SK-N-SH (cell line): Measurements from ENCODE around the gene HNRNPM. TPM values are rescaled to one million over a fixed set of nuclear protein-coding genes. Genes with fewer than 3 reads are reported as not detected.

Experiments
- CTCF ChIA-PET: fragments of 300-600, 350-600 bp; formaldehyde crosslinking; extraction: SDS; loops from one replicate; lab custom pipeline; 2021; lab: Yijun Ruan, JAX
- POLR2A ChIA-PET: fragments of 350-600 bp; sonication (Branson Sonifier 250); formaldehyde crosslinking; extraction: SDS; loops from one replicate; lab custom pipeline; 2020; ENCODE audit warnings: antibody characterized with exemption, inconsistent platforms; lab: Yijun Ruan, JAX
- DNase-seq: peaks from one replicate; pipeline ENCODE4 v3.0.0; 2012
- H2AFZ ChIP-seq: fragments of 200-600 bp; sonication (generic); 2 replicates; pipeline ENCODE4 v1.8.1; 2016; ENCODE audit warnings: antibody characterized with exemption, mild to moderate bottlenecking, low read depth
- H3F3A ChIP-seq: fragments of 200-600 bp; sonication (generic); replicated peaks from 2 replicates; pipeline ENCODE3; 2016; ENCODE audit warnings: antibody characterized with exemption, mild to moderate bottlenecking; ENCODE audit not compliant: insufficient read depth
- H3K27ac ChIP-seq, 2 experiments: fragments of 200-500 bp in 1 of 2; fragments of 200-600 bp in 1 of 2; sonication (Bioruptor generic) in 1 of 2; sonication (generic), shearing (Covaris generic) in 1 of 2; 2 replicates each; pipeline versions ENCODE4 v1.5.1 to v1.6.1; 2014 to 2016; ENCODE audit warnings: low read depth in 2 of 2, inconsistent platforms in 1 of 2, low read length in 1 of 2, mild to moderate bottlenecking in 1 of 2, mixed read lengths in 1 of 2
- H3K27me3 ChIP-seq: fragments of 200-600 bp; sonication (generic), shearing (Covaris generic); 2 replicates; pipeline ENCODE4 v1.6.1; 2016; ENCODE audit warnings: mixed run types; ENCODE audit not compliant: insufficient read depth
- H3K36me3 ChIP-seq, 2 experiments: fragments of 200-500 bp in 1 of 2; fragments of 200-600 bp in 1 of 2; sonication (Bioruptor generic) in 1 of 2; sonication (generic) in 1 of 2; replicated peaks in 1 of 2; 2 replicates each; pipeline versions ENCODE3 to v1.5.1; 2014 to 2016; ENCODE audit warnings: low read length in 1 of 2, mild to moderate bottlenecking in 1 of 2; ENCODE audit not compliant: insufficient read depth in 2 of 2, control insufficient read depth in 1 of 2
- H3K4me1 ChIP-seq, 2 experiments: fragments of 200-500 bp in 1 of 2; fragments of 200-600 bp in 1 of 2; sonication (Bioruptor generic) in 1 of 2; sonication (generic), shearing (Covaris generic) in 1 of 2; 2 replicates each; pipeline versions ENCODE4 v1.5.1 to v1.6.1; 2014 to 2016; ENCODE audit warnings: low read depth in 1 of 2, low read length in 1 of 2, mixed run types in 1 of 2; ENCODE audit not compliant: insufficient read depth in 2 of 2, control insufficient read depth in 1 of 2
- H3K4me2 ChIP-seq: fragments of 200-600 bp; sonication (generic), shearing (Covaris generic); 2 replicates; pipeline ENCODE4 v1.6.1; 2017; ENCODE audit warnings: mixed run types
- H3K4me3 ChIP-seq, 2 experiments: fragments of 200-500 bp in 1 of 2; fragments of 200-600 bp in 1 of 2; sonication (Bioruptor generic) in 1 of 2; sonication (generic), shearing (Covaris generic) in 1 of 2; 2 replicates each; pipeline versions ENCODE4 v1.5.1 to v1.8.1; 2014 to 2016; ENCODE audit warnings: low read depth in 2 of 2, inconsistent platforms in 1 of 2, low read length in 1 of 2, mild to moderate bottlenecking in 1 of 2, mixed read lengths in 1 of 2, moderate library complexity in 1 of 2
- H3K79me2 ChIP-seq: fragments of 200-600 bp; sonication (generic); 2 replicates; pipeline ENCODE4 v1.8.1; 2017; ENCODE audit warnings: mild to moderate bottlenecking; ENCODE audit not compliant: insufficient read depth
- H3K9ac ChIP-seq: fragments of 200-600 bp; sonication (generic); 2 replicates; pipeline ENCODE4 v1.6.1; 2017; ENCODE audit warnings: mixed run types
- H3K9me2 ChIP-seq: fragments of 200-600 bp; sonication (generic); 2 replicates; pipeline ENCODE4 v1.6.1; 2017; ENCODE audit warnings: mixed run types
- H3K9me3 ChIP-seq: fragments of 200-600 bp; sonication (generic); 2 replicates; pipeline ENCODE4 v1.6.1; 2017; ENCODE audit warnings: mixed run types, mild to moderate bottlenecking, moderate library complexity
- H4K20me1 ChIP-seq: fragments of 200-600 bp; sonication (generic); 2 replicates; pipeline ENCODE4 v1.6.1; 2017; ENCODE audit warnings: mild to moderate bottlenecking, mixed run types; ENCODE audit not compliant: insufficient read depth
- GATA2 ChIP-seq: sonication (generic); formaldehyde crosslinking; IDR thresholded peaks from 2 replicates; pipeline ENCODE4 v1.5.0; 2020; ENCODE audit warnings: mild to moderate bottlenecking, missing genetic modification reagents
- JUND ChIP-seq: IDR thresholded peaks from 2 replicates; pipeline ENCODE4 v1.4.0; 2012
- MEF2A ChIP-seq: IDR thresholded peaks from 2 replicates; pipeline ENCODE4 v1.4.0; 2012; ENCODE audit warnings: low read depth, borderline replicate concordance
- MXI1 ChIP-seq: IDR thresholded peaks from 2 replicates; pipeline ENCODE4 v1.6.1; 2012; ENCODE audit warnings: mild to moderate bottlenecking, low read depth, low read length, improper control_type of control experiment
- NRF1 ChIP-seq: IDR thresholded peaks from 2 replicates; pipeline ENCODE4 v1.6.1; 2012; ENCODE audit warnings: low read depth, mild to moderate bottlenecking, low read length
- POLR2AphosphoS5 ChIP-seq: IDR thresholded peaks from 2 replicates; pipeline ENCODE4 v1.6.1; 2012; ENCODE audit warnings: low read depth, low read length
- RAD21 ChIP-seq: IDR thresholded peaks from 2 replicates; pipeline ENCODE4 v1.6.1; 2012; ENCODE audit warnings: mild to moderate bottlenecking, low read length
- RCOR1 ChIP-seq: fragments of 150-350 bp; IDR thresholded peaks from 2 replicates; pipeline ENCODE4 v1.6.1; 2017; ENCODE audit warnings: antibody characterized with exemption, low read length
- SIN3A ChIP-seq: IDR thresholded peaks from 2 replicates; pipeline ENCODE4 v1.6.1; 2012; ENCODE audit warnings: low read depth, mild to moderate bottlenecking, low read length, moderate library complexity, borderline replicate concordance
- SMC3 ChIP-seq: IDR thresholded peaks from 2 replicates; pipeline ENCODE4 v1.6.1; 2012; ENCODE audit warnings: low read depth, low read length, improper control_type of control experiment
- TCF12 ChIP-seq: IDR thresholded peaks from 2 replicates; pipeline ENCODE4 v1.4.0; 2012
- WGBS: methylation state at CpG from one replicate; pipeline ENCODE4 v1.1.6; 2017; ENCODE audit warnings: low lambda C conversion rate; 5-methylcytosine and 5-hydroxymethylcytosine counted together
- polyA plus RNA-seq, 3 experiments: library from polyadenylated mRNA; depleted of rRNA; stranded (reverse); fragments of >200 nt; gene quantifications; 2 replicates each; pipeline ENCODE4 v1.2.3, GENCODE V29; 2012
- TF ChIP-seq, protein P1 (sequence below): IDR thresholded peaks from 2 replicates; pipeline ENCODE4 v1.6.1; 2012; ENCODE audit warnings: mild to moderate bottlenecking, low read depth, low read length, moderate library complexity
- TF ChIP-seq, protein P2 (sequence below): fragments of 150-350 bp; IDR thresholded peaks from 2 replicates; pipeline ENCODE4 v1.6.1; 2016; ENCODE audit warnings: mild to moderate bottlenecking, low read depth, low read length
- TF ChIP-seq, protein P3 (sequence below): fragments of 200-600 bp; sonication (generic); IDR thresholded peaks from 2 replicates; pipeline ENCODE4 v1.6.1; 2017; ENCODE audit warnings: antibody characterized with exemption, mild to moderate bottlenecking, moderate library complexity

The HNRNPM gene
- polyA plus RNA-seq, 1 of the 3 experiments (the other 2 are of a cell fraction): 205 TPM

DNA sequence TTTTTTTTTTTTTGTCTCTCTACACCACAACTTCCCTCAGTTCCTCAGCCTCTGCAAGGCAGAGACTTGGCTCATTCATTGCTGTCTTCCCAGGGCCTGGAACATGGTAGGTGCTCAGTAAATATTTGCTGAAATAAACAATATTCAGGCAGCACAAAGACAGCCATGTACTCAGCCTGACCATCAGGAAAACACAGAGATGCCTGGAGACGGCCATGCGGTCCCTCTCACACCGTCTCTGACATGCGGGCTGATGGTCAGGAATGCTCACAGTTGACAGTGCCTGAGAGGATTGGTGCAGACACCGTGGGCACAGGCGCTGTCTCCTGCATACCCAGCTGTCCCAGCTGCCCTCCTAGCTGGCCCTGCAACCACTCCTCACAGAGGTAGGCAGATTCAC is 56.7 kb downstream of the HNRNPM start:
- H4K20me1 ChIP-seq: no peaks in the 10 kb centered on the region
- no peaks in the 10 kb centered on the region for H3K27me3 ChIP-seq
- no peak overlapping the region for H3K9ac ChIP-seq
- H3K36me3 ChIP-seq: no peaks in the 10 kb centered on the region
- POLR2A ChIA-PET: no interaction called here
- no peaks in the 10 kb centered on the region for H3K9me3 ChIP-seq
- H3K4me3 ChIP-seq: no peak overlapping the region
- no peaks in the 10 kb centered on the region for H3K79me2 ChIP-seq
- TF ChIP-seq RCOR1 (no peak), SIN3A (no peak), MXI1 (no peak), MEF2A (no peak), NRF1 (no peak), POLR2AphosphoS5 (no peak), TCF12 (no peak), GATA2 (no peak)
- TF ChIP-seq, protein P1, sequence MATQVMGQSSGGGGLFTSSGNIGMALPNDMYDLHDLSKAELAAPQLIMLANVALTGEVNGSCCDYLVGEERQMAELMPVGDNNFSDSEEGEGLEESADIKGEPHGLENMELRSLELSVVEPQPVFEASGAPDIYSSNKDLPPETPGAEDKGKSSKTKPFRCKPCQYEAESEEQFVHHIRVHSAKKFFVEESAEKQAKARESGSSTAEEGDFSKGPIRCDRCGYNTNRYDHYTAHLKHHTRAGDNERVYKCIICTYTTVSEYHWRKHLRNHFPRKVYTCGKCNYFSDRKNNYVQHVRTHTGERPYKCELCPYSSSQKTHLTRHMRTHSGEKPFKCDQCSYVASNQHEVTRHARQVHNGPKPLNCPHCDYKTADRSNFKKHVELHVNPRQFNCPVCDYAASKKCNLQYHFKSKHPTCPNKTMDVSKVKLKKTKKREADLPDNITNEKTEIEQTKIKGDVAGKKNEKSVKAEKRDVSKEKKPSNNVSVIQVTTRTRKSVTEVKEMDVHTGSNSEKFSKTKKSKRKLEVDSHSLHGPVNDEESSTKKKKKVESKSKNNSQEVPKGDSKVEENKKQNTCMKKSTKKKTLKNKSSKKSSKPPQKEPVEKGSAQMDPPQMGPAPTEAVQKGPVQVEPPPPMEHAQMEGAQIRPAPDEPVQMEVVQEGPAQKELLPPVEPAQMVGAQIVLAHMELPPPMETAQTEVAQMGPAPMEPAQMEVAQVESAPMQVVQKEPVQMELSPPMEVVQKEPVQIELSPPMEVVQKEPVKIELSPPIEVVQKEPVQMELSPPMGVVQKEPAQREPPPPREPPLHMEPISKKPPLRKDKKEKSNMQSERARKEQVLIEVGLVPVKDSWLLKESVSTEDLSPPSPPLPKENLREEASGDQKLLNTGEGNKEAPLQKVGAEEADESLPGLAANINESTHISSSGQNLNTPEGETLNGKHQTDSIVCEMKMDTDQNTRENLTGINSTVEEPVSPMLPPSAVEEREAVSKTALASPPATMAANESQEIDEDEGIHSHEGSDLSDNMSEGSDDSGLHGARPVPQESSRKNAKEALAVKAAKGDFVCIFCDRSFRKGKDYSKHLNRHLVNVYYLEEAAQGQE: no peak
- TF ChIP-seq, protein P2, sequence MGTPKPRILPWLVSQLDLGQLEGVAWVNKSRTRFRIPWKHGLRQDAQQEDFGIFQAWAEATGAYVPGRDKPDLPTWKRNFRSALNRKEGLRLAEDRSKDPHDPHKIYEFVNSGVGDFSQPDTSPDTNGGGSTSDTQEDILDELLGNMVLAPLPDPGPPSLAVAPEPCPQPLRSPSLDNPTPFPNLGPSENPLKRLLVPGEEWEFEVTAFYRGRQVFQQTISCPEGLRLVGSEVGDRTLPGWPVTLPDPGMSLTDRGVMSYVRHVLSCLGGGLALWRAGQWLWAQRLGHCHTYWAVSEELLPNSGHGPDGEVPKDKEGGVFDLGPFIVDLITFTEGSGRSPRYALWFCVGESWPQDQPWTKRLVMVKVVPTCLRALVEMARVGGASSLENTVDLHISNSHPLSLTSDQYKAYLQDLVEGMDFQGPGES: no peak
- H3K27ac ChIP-seq: no peak overlapping the region
- no peaks in the 10 kb centered on the region for H3K9me2 ChIP-seq
- DNase-seq: no peak
- CTCF ChIA-PET: no interaction called here
- no peak overlapping the region for H3K4me2 ChIP-seq
- peaks cover 0 to 4% of the 10 kb centered on the region in 2 experiments; a peak in 1 of 4 replicates for H3K4me1 ChIP-seq
- H2AFZ ChIP-seq: no peak overlapping the region
- peaks cover 4% of the 10 kb centered on the region for H3F3A ChIP-seq
- 83% methylated on average over 6 of the region's 6 CpGs for WGBS

DNA sequence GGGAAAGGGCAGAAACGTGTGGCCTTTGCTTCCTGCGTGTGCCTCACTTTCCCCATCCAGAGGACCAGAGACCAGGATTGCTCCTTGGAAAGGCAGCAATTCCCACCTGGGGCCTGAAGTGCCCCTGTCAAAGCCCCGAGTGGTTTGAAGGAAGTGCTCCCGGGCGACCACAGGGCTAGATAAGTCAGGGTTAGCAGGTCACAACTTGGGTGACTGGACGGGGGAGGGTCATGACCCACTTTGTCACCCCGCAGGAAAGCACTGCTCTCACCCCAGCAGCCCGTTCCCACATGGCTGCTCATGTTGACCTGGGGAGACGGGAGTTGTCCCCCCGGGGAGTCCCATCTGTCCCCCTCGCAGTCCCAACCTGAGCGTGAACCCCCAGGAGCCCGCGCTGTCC is 57.2 kb downstream of the HNRNPM start:
- ChIA-PET POLR2A (no interaction called here), CTCF (no interaction called here)
- no peaks in the 10 kb centered on the region for H3K9me2 ChIP-seq
- no peak for DNase-seq
- no peaks in the 10 kb centered on the region for H3K9me3 ChIP-seq
- H3K9ac ChIP-seq: no peak overlapping the region
- WGBS: 92% methylated on average over 3 of the region's 14 CpGs
- H3K4me3 ChIP-seq: no peak overlapping the region
- TF ChIP-seq TCF12 (no peak), RAD21 (no peak), SMC3 (no peak), GATA2 (no peak), SIN3A (no peak), JUND (no peak)
- TF ChIP-seq, protein P3, sequence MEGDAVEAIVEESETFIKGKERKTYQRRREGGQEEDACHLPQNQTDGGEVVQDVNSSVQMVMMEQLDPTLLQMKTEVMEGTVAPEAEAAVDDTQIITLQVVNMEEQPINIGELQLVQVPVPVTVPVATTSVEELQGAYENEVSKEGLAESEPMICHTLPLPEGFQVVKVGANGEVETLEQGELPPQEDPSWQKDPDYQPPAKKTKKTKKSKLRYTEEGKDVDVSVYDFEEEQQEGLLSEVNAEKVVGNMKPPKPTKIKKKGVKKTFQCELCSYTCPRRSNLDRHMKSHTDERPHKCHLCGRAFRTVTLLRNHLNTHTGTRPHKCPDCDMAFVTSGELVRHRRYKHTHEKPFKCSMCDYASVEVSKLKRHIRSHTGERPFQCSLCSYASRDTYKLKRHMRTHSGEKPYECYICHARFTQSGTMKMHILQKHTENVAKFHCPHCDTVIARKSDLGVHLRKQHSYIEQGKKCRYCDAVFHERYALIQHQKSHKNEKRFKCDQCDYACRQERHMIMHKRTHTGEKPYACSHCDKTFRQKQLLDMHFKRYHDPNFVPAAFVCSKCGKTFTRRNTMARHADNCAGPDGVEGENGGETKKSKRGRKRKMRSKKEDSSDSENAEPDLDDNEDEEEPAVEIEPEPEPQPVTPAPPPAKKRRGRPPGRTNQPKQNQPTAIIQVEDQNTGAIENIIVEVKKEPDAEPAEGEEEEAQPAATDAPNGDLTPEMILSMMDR: no peak
- peaks cover 3% of the 10 kb centered on the region for H3F3A ChIP-seq
- no peaks in the 10 kb centered on the region for H3K79me2 ChIP-seq
- H3K27me3 ChIP-seq: no peaks in the 10 kb centered on the region
- H2AFZ ChIP-seq: no peak overlapping the region
- peaks cover 0 to 5% of the 10 kb centered on the region in 2 experiments; a peak in 1 of 4 replicates for H3K4me1 ChIP-seq
- no peak overlapping the region for H3K27ac ChIP-seq
- no peaks in the 10 kb centered on the region for H4K20me1 ChIP-seq
- no peaks in the 10 kb centered on the region for H3K36me3 ChIP-seq
- H3K4me2 ChIP-seq: no peak overlapping the region
